SK-N-SH (cell line): ENCODE data around the gene ZNF827.

ENCODE experiments used
- CTCF ChIP-seq: fragments of 200-600 bp; sonication (generic); IDR thresholded peaks from 2 replicates; pipeline ENCODE4 v1.6.1; 2017; ENCODE audit warnings: antibody characterized with exemption, mild to moderate bottlenecking, moderate library complexity
- FOSL2 ChIP-seq: IDR thresholded peaks from 2 replicates; pipeline ENCODE4 v1.4.0; 2012; ENCODE audit warnings: low read depth, mild to moderate bottlenecking, moderate library complexity, borderline replicate concordance
- FOXJ3 ChIP-seq: sonication (generic); formaldehyde crosslinking; IDR thresholded peaks from 2 replicates; pipeline ENCODE4 v1.5.1; 2020; ENCODE audit warnings: mild to moderate bottlenecking, missing genetic modification reagents
- FOXM1 ChIP-seq: IDR thresholded peaks from 2 replicates; pipeline ENCODE4 v1.4.0; 2012; ENCODE audit warnings: low read depth, mild to moderate bottlenecking
- GABPA ChIP-seq: IDR thresholded peaks from 2 replicates; pipeline ENCODE4 v1.4.0; 2012; ENCODE audit warnings: low read depth, mild to moderate bottlenecking
- NFIC ChIP-seq: IDR thresholded peaks from 2 replicates; pipeline ENCODE4 v1.4.0; 2012; ENCODE audit warnings: borderline replicate concordance
- POLR2AphosphoS5 ChIP-seq: IDR thresholded peaks from 2 replicates; pipeline ENCODE4 v1.6.1; 2012; ENCODE audit warnings: low read depth, low read length
- RAD21 ChIP-seq: IDR thresholded peaks from 2 replicates; pipeline ENCODE4 v1.6.1; 2012; ENCODE audit warnings: mild to moderate bottlenecking, low read length
- RCOR1 ChIP-seq: fragments of 150-350 bp; IDR thresholded peaks from 2 replicates; pipeline ENCODE4 v1.6.1; 2017; ENCODE audit warnings: antibody characterized with exemption, low read length
- RFX5 ChIP-seq: IDR thresholded peaks from 2 replicates; pipeline ENCODE4 v1.6.1; 2012; ENCODE audit warnings: mild to moderate bottlenecking, improper control_type of control experiment, low read length
- SIN3A ChIP-seq: IDR thresholded peaks from 2 replicates; pipeline ENCODE4 v1.6.1; 2012; ENCODE audit warnings: low read depth, mild to moderate bottlenecking, low read length, moderate library complexity, borderline replicate concordance

- TF ChIP-seq CTCF (no peak), RAD21 (no peak), POLR2AphosphoS5 (no peak), FOXJ3 (CRISPR knock-in tag) (no peak), RFX5 (no peak), FOSL2 (no peak), FOXM1 (no peak), RCOR1 (no peak), SIN3A (no peak), GABPA (no peak), NFIC (no peak)
Observed at GRCh38 chr4:145882604-145883003, 56.0 kb downstream of the ZNF827 start.
